PC-3 (cell line): ENCODE data around the gene CUEDC1.

Source experiments
- CTCF ChIP-seq: fragments of 300-600 bp; sonication (generic); conservative IDR thresholded peaks from 2 replicates; pipeline ENCODE4 v1.5.1; 2017; ENCODE audit warnings: antibody characterized with exemption, low read depth, mild to moderate bottlenecking, low read length
- EZH2 ChIP-seq: fragments of 300-600 bp; sonication (generic); IDR thresholded peaks from one replicate; pipeline ENCODE4 v1.6.1; 2017; ENCODE audit warnings: antibody characterized with exemption, mild to moderate bottlenecking, low read length; ENCODE audit not compliant: unreplicated experiment

GRCh38 chr17:57988301-57989250, 33.4 kb upstream of the CUEDC1 start:
- no peak for TF ChIP-seq EZH2
- TF ChIP-seq CTCF: no peak; the same call in 1 of the 2 replicates
